GM21360 (cell line): ENCODE measurements around the gene PRKCE.

Experiments
- ATAC-seq: cut with Tn5 transposase; IDR thresholded peaks from one replicate; pipeline ENCODE4 v1.9.1; 2021; ENCODE audit warnings: mild to moderate bottlenecking, moderate library complexity; ENCODE audit not compliant: unreplicated experiment

The PRKCE gene

GRCh38 chr2:45631319-45631718 lies 20.2 kb upstream of the PRKCE start:
- ATAC-seq: no peak

- no peak for ATAC-seq
These were observed 19.5 kb upstream of the PRKCE start for GRCh38 chr2:45631955-45632354.

- ATAC-seq: no peak
These were observed 17.3 kb upstream of the PRKCE start for GRCh38 chr2:45634223-45634622.

- no peak for ATAC-seq
These were observed 15.5 kb upstream of the PRKCE start for GRCh38 chr2:45636008-45636407.

GRCh38 chr2:45637440-45637839 lies 14.0 kb upstream of the PRKCE start:
- ATAC-seq: peak; percentile 49

- no peak for ATAC-seq
These were observed 10.9 kb upstream of the PRKCE start for GRCh38 chr2:45640576-45640975.

- no peak for ATAC-seq
These were observed 8.4 kb upstream of the PRKCE start for GRCh38 chr2:45643095-45643494.

- ATAC-seq: peak; percentile 75
These were observed 7.6 kb upstream of the PRKCE start for GRCh38 chr2:45643543-45644542.

- ATAC-seq: no peak
These were observed 5.2 kb upstream of the PRKCE start for GRCh38 chr2:45646289-45646688.

GRCh38 chr2:45647356-45647755 lies 4.1 kb upstream of the PRKCE start:
- no peak for ATAC-seq

- ATAC-seq: no peak
These were observed 3.4 kb upstream of the PRKCE start for GRCh38 chr2:45647986-45648520.

GRCh38 chr2:45648636-45649035 lies 2.8 kb upstream of the PRKCE start:
- ATAC-seq: no peak

GRCh38 chr2:45649462-45649857 lies 2.0 kb upstream of the PRKCE start:
- ATAC-seq: no peak

- peak; percentile 25 for ATAC-seq
These were observed 1.3 kb upstream of the PRKCE start for GRCh38 chr2:45649858-45650811.

GRCh38 chr2:45650851-45651414 lies 542 bp upstream of the PRKCE start:
- ATAC-seq: peak; percentile 74

GRCh38 chr2:45652090-45653031 lies 886 bp downstream of the PRKCE start:
- ATAC-seq: no peak

- ATAC-seq: no peak
These were observed 1.8 kb downstream of the PRKCE start for GRCh38 chr2:45653122-45653913.

GRCh38 chr2:45654250-45654649 lies 2.8 kb downstream of the PRKCE start:
- no peak for ATAC-seq

- no peak for ATAC-seq
These were observed 10.4 kb downstream of the PRKCE start for GRCh38 chr2:45661828-45662227.
